ENCODE data around the gene SNRNP25.

Gene SNRNP25

GRCh38 chr16:78444-79150, 25.0 kb downstream of the SNRNP25 start:
- DNase-seq: no peak

- no peak for DNase-seq
Measured at GRCh38 chr16:79151-80054, 25.8 kb downstream of the SNRNP25 start.

GRCh38 chr16:83060-83603, 29.5 kb downstream of the SNRNP25 start:
- no peak for DNase-seq

- no peak for DNase-seq
Measured at GRCh38 chr16:83781-84615, 30.4 kb downstream of the SNRNP25 start.

GRCh38 chr16:84718-85406, 31.2 kb downstream of the SNRNP25 start:
- DNase-seq: no peak

GRCh38 chr16:85407-85782, 31.8 kb downstream of the SNRNP25 start:
- DNase-seq: no peak

GRCh38 chr16:85865-86264, 32.2 kb downstream of the SNRNP25 start:
- no peak for DNase-seq

GRCh38 chr16:86483-86952, 32.9 kb downstream of the SNRNP25 start:
- no peak for DNase-seq

GRCh38 chr16:88613-89012, 35.0 kb downstream of the SNRNP25 start:
- no peak for DNase-seq

GRCh38 chr16:89391-90302, 36.0 kb downstream of the SNRNP25 start:
- DNase-seq: no peak

- no peak for DNase-seq
Measured at GRCh38 chr16:91484-91883, 37.9 kb downstream of the SNRNP25 start.

GRCh38 chr16:92431-93339, 39.1 kb downstream of the SNRNP25 start:
- DNase-seq: no peak

- DNase-seq: no peak
Measured at GRCh38 chr16:94918-95265, 41.3 kb downstream of the SNRNP25 start.

GRCh38 chr16:96935-97381, 43.3 kb downstream of the SNRNP25 start:
- DNase-seq: peak; percentile 85

- no peak for DNase-seq
Measured at GRCh38 chr16:97822-98221, 44.2 kb downstream of the SNRNP25 start.

- DNase-seq: no peak
Measured at GRCh38 chr16:100989-101388, 47.4 kb downstream of the SNRNP25 start.

- no peak for DNase-seq
Measured at GRCh38 chr16:101586-101985, 48.0 kb downstream of the SNRNP25 start.

GRCh38 chr16:102060-102855, 48.6 kb downstream of the SNRNP25 start:
- no peak for DNase-seq

- no peak for DNase-seq
Measured at GRCh38 chr16:104355-104754, 50.7 kb downstream of the SNRNP25 start.

All from central memory CD4-positive, alpha-beta T cell (primary cell).